Endometrium (tissue), 2 donors: ENCODE results near the gene SPATA32.

Experiments
- FAIRE-seq: peaks from 2 replicates; lab custom pipeline; 2012; peaks lifted over from hg19 to GRCh38; lab: Jason Lieb, UNC
- donor health status: control.
- donor health status: control.

SPATA32 gene

GRCh38 chr17:45246338-45246737, 15.6 kb downstream of the SPATA32 start:
- no peak for FAIRE-seq

- no peak for FAIRE-seq
These were observed 16.9 kb downstream of the SPATA32 start for GRCh38 chr17:45244725-45245656.

GRCh38 chr17:45243750-45244149, 18.1 kb downstream of the SPATA32 start:
- no peak for FAIRE-seq

GRCh38 chr17:45242029-45242414, 19.9 kb downstream of the SPATA32 start:
- no peak for FAIRE-seq

- FAIRE-seq = no peak
These were observed 20.4 kb downstream of the SPATA32 start for GRCh38 chr17:45241328-45242028.

- FAIRE-seq = no peak
These were observed 21.0 kb downstream of the SPATA32 start for GRCh38 chr17:45240905-45241327.

- FAIRE-seq = no peak
These were observed 23.6 kb downstream of the SPATA32 start for GRCh38 chr17:45238155-45238774.

- no peak for FAIRE-seq
These were observed 24.2 kb downstream of the SPATA32 start for GRCh38 chr17:45237686-45238085.

GRCh38 chr17:45236282-45236606, 25.6 kb downstream of the SPATA32 start:
- no peak for FAIRE-seq

- FAIRE-seq = no peak
These were observed 26.2 kb downstream of the SPATA32 start for GRCh38 chr17:45235416-45236281.

GRCh38 chr17:45234641-45235415, 27.1 kb downstream of the SPATA32 start:
- FAIRE-seq = no peak

- no peak for FAIRE-seq
These were observed 28.4 kb downstream of the SPATA32 start for GRCh38 chr17:45233423-45233924.

- FAIRE-seq = no peak
These were observed 29.1 kb downstream of the SPATA32 start for GRCh38 chr17:45232514-45233422.

GRCh38 chr17:45231481-45232116, 30.3 kb downstream of the SPATA32 start:
- no peak for FAIRE-seq

- FAIRE-seq = no peak
These were observed 31.0 kb downstream of the SPATA32 start for GRCh38 chr17:45230787-45231480.

- FAIRE-seq = no peak
These were observed 31.5 kb downstream of the SPATA32 start for GRCh38 chr17:45230410-45230786.

GRCh38 chr17:45229681-45230409, 32.0 kb downstream of the SPATA32 start:
- FAIRE-seq = no peak
